Neuronal stem cell (in vitro differentiated cells): ENCODE measurements around the gene TRAF2.
A peak's percentile ranks its signal among the peaks of the same experiment; 100 is the strongest.

Experiments used
- DNase-seq: peaks from one replicate; pipeline ENCODE4 v3.0.0-alpha.2; 2013; ENCODE audit warnings: low spot score
- H2AFZ ChIP-seq: one replicate; pipeline ENCODE4 v1.6.1; 2013; ENCODE audit warnings: mild to moderate bottlenecking, low read length, inconsistent platforms
- H2AK5ac ChIP-seq: 2 replicates; pipeline ENCODE4 v1.6.1; 2013; ENCODE audit warnings: low read depth, mild to moderate bottlenecking, inconsistent platforms, low read length, moderate library complexity, mixed read lengths
- H2BK120ac ChIP-seq: 2 replicates; pipeline ENCODE4 v1.6.1; 2013; ENCODE audit warnings: low read depth, mild to moderate bottlenecking, inconsistent platforms, low read length, moderate library complexity, mixed read lengths
- H2BK12ac ChIP-seq: one replicate; pipeline ENCODE4 v1.6.1; 2013; ENCODE audit warnings: low read length, inconsistent platforms
- H2BK15ac ChIP-seq: 2 replicates; pipeline ENCODE4 v1.6.1; 2013; ENCODE audit warnings: mild to moderate bottlenecking, low read length, inconsistent platforms, mixed read lengths
- H2BK5ac ChIP-seq: one replicate; pipeline ENCODE4 v1.6.1; 2013; ENCODE audit warnings: inconsistent platforms, mild to moderate bottlenecking, low read length, moderate library complexity
- H3K14ac ChIP-seq: one replicate; pipeline ENCODE4 v1.6.1; 2013; ENCODE audit warnings: low read length, inconsistent platforms
- H3K18ac ChIP-seq: 2 replicates; pipeline ENCODE4 v1.6.1; 2013; ENCODE audit warnings: low read length, inconsistent platforms
- H3K23ac ChIP-seq: 2 replicates; pipeline ENCODE4 v1.6.1; 2013; ENCODE audit warnings: low read depth, mild to moderate bottlenecking, mixed read lengths, low read length, inconsistent platforms; ENCODE audit not compliant: poor library complexity
- H3K27ac ChIP-seq: replicated peaks from 3 replicates; pipeline ENCODE4 v1.5.1; 2013; ENCODE audit warnings: low read length, inconsistent platforms
- H3K27me3 ChIP-seq, 3 experiments: 2 replicates each; pipeline ENCODE4 v1.6.1; 2013; ENCODE audit warnings: low read length in 3 of 3, mild to moderate bottlenecking in 2 of 3, inconsistent platforms in 1 of 3, low read depth in 1 of 3, mixed read lengths in 1 of 3, moderate library complexity in 1 of 3; ENCODE audit not compliant: control insufficient read depth in 3 of 3, insufficient read depth in 3 of 3
- H3K36me3 ChIP-seq, 2 donors: replicated peaks in 1 of 2; 2 replicates each; pipeline ENCODE4 v1.6.1; 2013; ENCODE audit warnings: low read length in 2 of 2; ENCODE audit not compliant: control insufficient read depth in 2 of 2, insufficient read depth in 2 of 2
- H3K4ac ChIP-seq: 2 replicates; pipeline ENCODE4 v1.6.1; 2013; ENCODE audit warnings: inconsistent platforms, mild to moderate bottlenecking, low read length, moderate library complexity
- H3K4me1 ChIP-seq, 2 donors: 1 replicate in 1 of 2; 2 replicates in 1 of 2; pipeline ENCODE4 v1.6.1; 2013; ENCODE audit warnings: low read length in 2 of 2, low read depth in 1 of 2; ENCODE audit not compliant: control insufficient read depth in 2 of 2, insufficient read depth in 1 of 2
- H3K4me2 ChIP-seq: one replicate; pipeline ENCODE4 v1.6.1; 2013; ENCODE audit warnings: mild to moderate bottlenecking, low read length, inconsistent platforms; ENCODE audit not compliant: insufficient read depth, poor library complexity, severe bottlenecking
- H3K4me3 ChIP-seq, 2 donors: 2 replicates each; pipeline ENCODE4 v1.5.1; 2013; ENCODE audit warnings: low read length in 2 of 2, mild to moderate bottlenecking in 2 of 2, inconsistent platforms in 1 of 2, moderate library complexity in 1 of 2
- H3K79me1 ChIP-seq: one replicate; pipeline ENCODE4 v1.6.1; 2013; ENCODE audit warnings: low read depth, mild to moderate bottlenecking, inconsistent platforms, low read length, moderate library complexity
- H3K9ac ChIP-seq: one replicate; pipeline ENCODE4 v1.6.1; 2013; ENCODE audit warnings: mild to moderate bottlenecking, low read depth, low read length, inconsistent platforms; ENCODE audit not compliant: poor library complexity
- H3K9me3 ChIP-seq, 2 donors: replicated peaks in 1 of 2; 2 replicates each; pipeline versions ENCODE3 to v1.6.1; 2013; ENCODE audit warnings: low read length in 2 of 2, mild to moderate bottlenecking in 2 of 2, inconsistent platforms in 1 of 2, low read depth in 1 of 2, mixed read lengths in 1 of 2, moderate library complexity in 1 of 2; ENCODE audit not compliant: control insufficient read depth in 2 of 2, insufficient read depth in 1 of 2
- H4K8ac ChIP-seq: one replicate; pipeline ENCODE4 v1.6.1; 2013; ENCODE audit warnings: low read depth, mild to moderate bottlenecking, inconsistent platforms, low read length, moderate library complexity
- H4K91ac ChIP-seq: one replicate; pipeline ENCODE4 v1.6.1; 2013; ENCODE audit warnings: low read length, low read depth, mild to moderate bottlenecking, inconsistent platforms; ENCODE audit not compliant: poor library complexity
- WGBS, 2 donors: extraction: QIAGEN DNeasy Blood & Tissue Kit; methylation state at CpG; one replicate each; pipeline ENCODE4 v1.1.7; 2013; ENCODE audit warnings: missing lambda C conversion rate in 2 of 2, mixed read lengths in 1 of 2; ENCODE audit not compliant: insufficient read length in 2 of 2, insufficient replicate concordance in 1 of 2; ENCODE audit errors: extremely low coverage in 2 of 2; 5-methylcytosine and 5-hydroxymethylcytosine counted together

Gene TRAF2

GRCh38 chr9:136954270-136955083, 68.2 kb downstream of the TRAF2 start:
- peaks cover 0 to 14% (median 0%) of the 10 kb centered on the region in 3 experiments for H3K27me3 ChIP-seq
- H2AFZ ChIP-seq, result no peak overlapping the region
- H2AK5ac ChIP-seq, result peak overlapping the region; percentile 94
- H2BK120ac ChIP-seq, result no peak overlapping the region
- peaks cover 2% of the 10 kb centered on the region for H3K79me1 ChIP-seq
- no peak for DNase-seq
- H3K27ac ChIP-seq, result no peak overlapping the region
- H4K91ac ChIP-seq, result no peak overlapping the region
- peak overlapping the region in 1 of 2 donors; percentile 3 for H3K4me3 ChIP-seq
- H2BK5ac ChIP-seq, result peak overlapping the region; percentile 87
- peak overlapping the region; percentile 56 for H3K14ac ChIP-seq
- peak overlapping the region; percentile 48 for H4K8ac ChIP-seq
- peak overlapping the region; percentile 99 for H2BK15ac ChIP-seq
- no peaks in the 10 kb centered on the region for H3K36me3 ChIP-seq
- H2BK12ac ChIP-seq, result no peak overlapping the region
- peak overlapping the region; percentile 38 for H3K9ac ChIP-seq
- no CpG with 5 or more reads among the region's 25 CpGs for WGBS, 2 donors
- H3K9me3 ChIP-seq, result no peaks in the 10 kb centered on the region
- H3K23ac ChIP-seq, result peak overlapping the region; percentile 93
- H3K18ac ChIP-seq, result peak overlapping the region; percentile 38
- no peak overlapping the region for H3K4me2 ChIP-seq
- H3K4ac ChIP-seq, result peak overlapping the region; percentile 6
- peaks cover 9 to 14% of the 10 kb centered on the region in 2 donors for H3K4me1 ChIP-seq

DNA sequence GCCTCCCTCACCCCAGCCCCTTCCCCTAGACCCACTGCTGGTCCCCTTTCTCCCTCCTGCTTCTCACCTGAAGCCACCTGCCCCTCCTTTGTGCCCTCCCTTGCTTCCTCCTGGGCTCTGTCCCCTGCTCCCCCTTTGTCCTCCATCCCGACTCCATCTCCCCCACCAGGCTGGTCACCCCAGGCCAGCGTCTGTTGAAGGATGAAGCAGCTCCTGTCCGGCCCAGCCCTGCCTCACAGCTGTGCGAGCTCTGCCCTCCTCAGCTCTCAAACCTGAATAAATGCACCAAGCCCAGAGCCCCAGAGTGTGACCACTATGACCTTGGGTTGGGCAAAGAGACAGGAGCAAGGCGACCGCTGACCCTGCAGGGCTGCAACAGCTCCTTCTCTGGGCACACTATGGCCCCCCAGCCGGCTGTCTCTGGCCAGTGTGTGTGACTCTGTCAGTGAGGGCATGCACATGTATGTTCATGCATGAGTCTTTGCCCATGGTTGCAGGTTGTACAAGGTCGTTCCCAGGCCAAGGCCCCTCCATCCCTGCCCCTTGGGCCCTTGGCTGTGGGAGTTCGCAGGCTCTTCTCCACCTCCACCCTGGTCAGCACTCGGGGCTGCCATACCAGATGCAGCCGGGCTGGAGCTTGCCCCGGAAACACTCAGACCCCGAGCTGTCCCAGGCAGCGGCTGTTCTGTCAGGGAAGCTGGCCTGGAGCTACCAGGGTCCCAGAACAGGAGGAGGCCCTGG, 69.1 kb downstream of the TRAF2 start:
- Histone ChIP-seq H3K27ac (no peak overlapping the region), H3K23ac (peak overlapping the region; percentile 55), H3K9me3 (no peaks in the 10 kb centered on the region), H3K14ac (peak overlapping the region; percentile 56), H3K9ac (peak overlapping the region; percentile 21), H2AFZ (no peak overlapping the region), H4K91ac (no peak overlapping the region), H4K8ac (no peak overlapping the region), H2BK12ac (no peak overlapping the region), H2AK5ac (peak overlapping the region; percentile 94), H3K18ac (peak overlapping the region; percentile 57), H3K27me3 (peaks cover 0 to 18% (median 0%) of the 10 kb centered on the region in 3 experiments), H3K4me3 (no peak overlapping the region), H3K79me1 (peaks cover 3% of the 10 kb centered on the region), H2BK15ac (peak overlapping the region; percentile 99), H3K36me3 (no peaks in the 10 kb centered on the region), H3K4ac (peak overlapping the region; percentile 76), H3K4me1 (peaks cover 7 to 12% of the 10 kb centered on the region in 2 donors), H3K4me2 (no peak overlapping the region), H2BK120ac (no peak overlapping the region), H2BK5ac (peak overlapping the region; percentile 39)
- no peak for DNase-seq
- no CpG with 5 or more reads among the region's 14 CpGs for WGBS, 2 donors

- peaks cover 4 to 6% of the 10 kb centered on the region in 2 donors for H3K4me1 ChIP-seq
- no CpG with 5 or more reads among the region's 9 CpGs for WGBS, 2 donors
- no peak for DNase-seq
Measured at GRCh38 chr9:136955943-136956335, 69.6 kb downstream of the TRAF2 start.

GRCh38 chr9:136956604-136957003, 70.3 kb downstream of the TRAF2 start:
- H3K79me1 ChIP-seq, result peaks cover 3% of the 10 kb centered on the region
- peak overlapping the region; percentile 1 for H4K91ac ChIP-seq
- H3K14ac ChIP-seq, result no peak overlapping the region
- no peak overlapping the region for H3K27ac ChIP-seq
- no peaks in the 10 kb centered on the region for H3K9me3 ChIP-seq
- 100% methylated on average over 1 to 2 of the region's 4 CpGs for WGBS, 2 donors
- peaks cover 0 to 24% (median 0%) of the 10 kb centered on the region in 3 experiments for H3K27me3 ChIP-seq
- no peak overlapping the region for H3K9ac ChIP-seq
- no peak overlapping the region for H2BK15ac ChIP-seq
- no peak for DNase-seq
- H4K8ac ChIP-seq, result no peak overlapping the region
- peaks cover 3 to 6% of the 10 kb centered on the region in 2 donors for H3K4me1 ChIP-seq
- H3K18ac ChIP-seq, result no peak overlapping the region
- H3K4ac ChIP-seq, result no peak overlapping the region
- no peak overlapping the region for H2BK120ac ChIP-seq
- no peak overlapping the region for H2AFZ ChIP-seq
- H2BK12ac ChIP-seq, result no peak overlapping the region
- H3K4me2 ChIP-seq, result no peak overlapping the region
- no peak overlapping the region for H2BK5ac ChIP-seq
- H3K4me3 ChIP-seq, result no peak overlapping the region
- H2AK5ac ChIP-seq, result no peak overlapping the region
- no peak overlapping the region for H3K23ac ChIP-seq
- no peaks in the 10 kb centered on the region for H3K36me3 ChIP-seq

More at GRCh38 chr9:136955943-136956335, 69.6 kb downstream of the TRAF2 start:
- H3K79me1 ChIP-seq, result peaks cover 3% of the 10 kb centered on the region
- H2AFZ ChIP-seq, result no peak overlapping the region
- no peaks in the 10 kb centered on the region for H3K9me3 ChIP-seq
- peak overlapping the region; percentile 39 for H2BK5ac ChIP-seq
- H2AK5ac ChIP-seq, result peak overlapping the region; percentile 94
- peaks cover 0 to 21% (median 0%) of the 10 kb centered on the region in 3 experiments for H3K27me3 ChIP-seq
- H3K4me3 ChIP-seq, result no peak overlapping the region
- H4K8ac ChIP-seq, result no peak overlapping the region
- H3K9ac ChIP-seq, result peak overlapping the region; percentile 21
- H3K27ac ChIP-seq, result no peak overlapping the region
- H2BK15ac ChIP-seq, result peak overlapping the region; percentile 0
- peak overlapping the region; percentile 76 for H3K4ac ChIP-seq
- no peak overlapping the region for H4K91ac ChIP-seq
- H3K36me3 ChIP-seq, result no peaks in the 10 kb centered on the region
- H2BK120ac ChIP-seq, result no peak overlapping the region
- no peak overlapping the region for H3K23ac ChIP-seq
- peak overlapping the region; percentile 56 for H3K14ac ChIP-seq
- no peak overlapping the region for H2BK12ac ChIP-seq
- H3K4me2 ChIP-seq, result no peak overlapping the region
- H3K18ac ChIP-seq, result peak overlapping the region; percentile 57
